GM23338 (cell line): ENCODE measurements around the gene AFM. TPM values are rescaled to one million over a fixed set of nuclear protein-coding genes. Genes with fewer than 3 reads are reported as not detected.

Source experiments
- ATAC-seq: fragments of 200-7000 bp; cut with Tn5 transposase; 3 replicates; pipeline ENCODE4 v1.9.1; 2020
- DNase-seq: peaks from one replicate; pipeline ENCODE4 v3.0.0-alpha.2; 2015; ENCODE audit warnings: low spot score
- H2AFZ ChIP-seq: fragments of 200-600 bp; sonication (generic); 2 replicates; pipeline ENCODE4 v1.8.0; 2016; ENCODE audit warnings: antibody characterized with exemption, mild to moderate bottlenecking, moderate library complexity
- H3F3A ChIP-seq: fragments of 200-600 bp; sonication (generic); replicated peaks from 2 replicates; pipeline ENCODE4 v1.8.0; 2017; ENCODE audit warnings: antibody characterized with exemption, mixed run types, low read depth
- H3K27ac ChIP-seq: fragments of 200-600 bp; sonication (generic); 2 replicates; pipeline ENCODE4 v1.6.1; 2016; ENCODE audit warnings: low read depth
- H3K27me3 ChIP-seq: fragments of 200-600 bp; sonication (generic); 2 replicates; pipeline ENCODE4 v1.8.0; 2016; ENCODE audit warnings: mild to moderate bottlenecking, mixed run types, moderate library complexity; ENCODE audit not compliant: insufficient read depth
- H3K36me3 ChIP-seq: fragments of 200-600 bp; sonication (generic); 2 replicates; pipeline ENCODE4 v1.8.0; 2016; ENCODE audit warnings: mild to moderate bottlenecking; ENCODE audit not compliant: insufficient read depth
- H3K4me1 ChIP-seq: fragments of 200-600 bp; sonication (generic); 2 replicates; pipeline ENCODE4 v1.8.0; 2016; ENCODE audit warnings: mild to moderate bottlenecking, moderate library complexity; ENCODE audit not compliant: insufficient read depth
- H3K4me2 ChIP-seq: fragments of 200-600 bp; sonication (generic); 2 replicates; pipeline ENCODE4 v1.7.1; 2017; ENCODE audit warnings: mixed run types
- H3K4me3 ChIP-seq: fragments of 200-600 bp; sonication (generic); 2 replicates; pipeline ENCODE4 v1.6.1; 2016; ENCODE audit warnings: mixed run types
- H3K79me2 ChIP-seq: fragments of 200-600 bp; sonication (generic); replicated peaks from 2 replicates; pipeline ENCODE4 v1.8.0; 2017; ENCODE audit warnings: mild to moderate bottlenecking; ENCODE audit not compliant: insufficient read depth
- H3K9me2 ChIP-seq: fragments of 200-600 bp; sonication (generic); 2 replicates; pipeline ENCODE4 v1.8.0; 2017; ENCODE audit not compliant: insufficient read depth
- H4K20me1 ChIP-seq: fragments of 200-600 bp; sonication (generic); replicated peaks from 2 replicates; pipeline ENCODE4 v1.8.0; 2017; ENCODE audit warnings: mild to moderate bottlenecking; ENCODE audit not compliant: insufficient read depth
- H3K27ac Mint-ChIP-seq: 2 replicates; pipeline ENCODE4 v1.8.0; 2020; ENCODE audit warnings: inconsistent platforms, mild to moderate bottlenecking, moderate library complexity, mixed read lengths
- H3K27me3 Mint-ChIP-seq: 3 replicates; pipeline ENCODE4 v1.8.0; 2022; ENCODE audit warnings: low read depth, mild to moderate bottlenecking, moderate library complexity, mixed read lengths, inconsistent platforms; ENCODE audit not compliant: insufficient read depth, poor library complexity
- H3K36me3 Mint-ChIP-seq: 3 replicates; pipeline ENCODE4 v1.8.0; 2021; ENCODE audit warnings: low read depth, mild to moderate bottlenecking, inconsistent platforms, moderate library complexity, mixed read lengths
- H3K4me1 Mint-ChIP-seq: 3 replicates; pipeline ENCODE4 v1.8.0; 2020; ENCODE audit warnings: mild to moderate bottlenecking, inconsistent platforms, mixed read lengths
- H3K4me3 Mint-ChIP-seq: 3 replicates; pipeline ENCODE4 v1.8.0; 2021; ENCODE audit warnings: moderate library complexity, mild to moderate bottlenecking, inconsistent platforms, mixed read lengths
- H3K9me3 Mint-ChIP-seq: 3 replicates; pipeline ENCODE4 v1.8.0; 2020; ENCODE audit warnings: moderate library complexity, mild to moderate bottlenecking, inconsistent platforms, mixed read lengths
- EZH2phosphoT487 ChIP-seq: fragments of 200-600 bp; sonication (generic); IDR thresholded peaks from one replicate; pipeline ENCODE4 v1.8.1; 2018; ENCODE audit warnings: antibody characterized with exemption; ENCODE audit not compliant: unreplicated experiment
- NANOG ChIP-seq: IDR thresholded peaks from 2 replicates; pipeline ENCODE4 v1.6.1; 2016; ENCODE audit warnings: antibody characterized with exemption, borderline replicate concordance
- POLR2AphosphoS5 ChIP-seq: IDR thresholded peaks from 2 replicates; pipeline ENCODE4 v1.6.1; 2016; ENCODE audit warnings: antibody characterized with exemption, low read depth
- ZNF331 ChIP-seq: fragments of 250-450 bp; sonication (Bioruptor Pico); IDR thresholded peaks from 2 replicates; pipeline ENCODE4 v1.5.0; 2020; ENCODE audit warnings: low read depth, mild to moderate bottlenecking, moderate library complexity
- polyA plus RNA-seq: library from polyadenylated mRNA; unstranded; fragments of >200 nt; fragmentation: Nextera tagmentation; extraction: Ambion mirVana; gene quantifications from 2 replicates; pipeline ENCODE4 v1.2.1, GENCODE V29; 2016
- total RNA-seq: library from RNA; depleted of rRNA; stranded (reverse); fragments of >200 nt; shearing (Covaris generic); gene quantifications from 2 replicates; pipeline ENCODE4 v1.2.3, GENCODE V29; 2014
- TF ChIP-seq, protein P1 (sequence below), 2 experiments: fragments of 200-600 bp in 1 of 2; sonication (generic) in 1 of 2; conservative IDR thresholded peaks; 2 replicates each; pipeline versions ENCODE4 v1.5.1 to v1.6.1; 2016 to 2017; ENCODE audit warnings: antibody characterized with exemption in 2 of 2, low read depth in 2 of 2, mild to moderate bottlenecking in 2 of 2, moderate library complexity in 1 of 2
- TF ChIP-seq, protein P2 (sequence below): fragments of 250-450 bp; sonication (Bioruptor Pico); IDR thresholded peaks from 2 replicates; pipeline ENCODE4 v1.5.0; 2020; ENCODE audit warnings: mild to moderate bottlenecking, moderate library complexity

The AFM gene
- total and polyA plus RNA-seq, 2 experiments from 2014 or later, result not detected

DNA sequence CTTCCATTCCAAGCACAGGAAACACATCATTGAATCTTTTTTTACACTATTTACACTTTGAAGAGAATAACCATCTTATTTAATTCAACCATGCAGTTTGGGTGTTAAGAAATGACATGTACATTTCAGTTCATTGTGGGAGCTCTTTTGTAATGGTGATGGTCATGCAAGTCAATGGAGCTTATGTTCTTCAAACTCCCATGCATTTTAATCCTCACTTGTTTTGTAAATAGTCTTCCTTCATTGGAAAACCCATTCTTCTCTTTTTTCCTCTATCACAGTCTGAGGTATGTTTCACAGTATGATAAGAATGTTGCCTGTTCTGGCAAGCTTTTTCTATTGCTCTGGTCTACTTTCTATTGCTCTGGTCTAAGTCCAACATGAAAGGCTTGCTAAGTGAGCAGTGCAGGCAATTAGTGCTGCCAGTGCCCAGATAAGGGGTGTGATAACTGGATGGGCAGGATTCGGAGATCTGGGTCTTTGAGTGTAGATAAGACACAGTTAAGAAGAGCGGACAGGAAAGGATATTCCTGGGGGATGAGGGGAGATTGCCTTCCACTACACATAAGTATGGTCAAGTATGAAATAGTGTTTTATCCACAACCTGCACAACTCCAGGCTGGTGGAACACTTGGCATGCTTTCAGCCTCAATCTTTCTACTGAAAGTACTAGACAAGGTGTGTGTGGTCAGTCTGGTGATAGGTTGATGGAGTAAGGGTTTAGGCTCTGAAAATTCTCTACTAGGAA is 28.4 kb upstream of the AFM start:
- no peak for TF ChIP-seq POLR2AphosphoS5
- TF ChIP-seq ZNF331 (CRISPR knock-in tag), result no peak
- TF ChIP-seq, protein P1, sequence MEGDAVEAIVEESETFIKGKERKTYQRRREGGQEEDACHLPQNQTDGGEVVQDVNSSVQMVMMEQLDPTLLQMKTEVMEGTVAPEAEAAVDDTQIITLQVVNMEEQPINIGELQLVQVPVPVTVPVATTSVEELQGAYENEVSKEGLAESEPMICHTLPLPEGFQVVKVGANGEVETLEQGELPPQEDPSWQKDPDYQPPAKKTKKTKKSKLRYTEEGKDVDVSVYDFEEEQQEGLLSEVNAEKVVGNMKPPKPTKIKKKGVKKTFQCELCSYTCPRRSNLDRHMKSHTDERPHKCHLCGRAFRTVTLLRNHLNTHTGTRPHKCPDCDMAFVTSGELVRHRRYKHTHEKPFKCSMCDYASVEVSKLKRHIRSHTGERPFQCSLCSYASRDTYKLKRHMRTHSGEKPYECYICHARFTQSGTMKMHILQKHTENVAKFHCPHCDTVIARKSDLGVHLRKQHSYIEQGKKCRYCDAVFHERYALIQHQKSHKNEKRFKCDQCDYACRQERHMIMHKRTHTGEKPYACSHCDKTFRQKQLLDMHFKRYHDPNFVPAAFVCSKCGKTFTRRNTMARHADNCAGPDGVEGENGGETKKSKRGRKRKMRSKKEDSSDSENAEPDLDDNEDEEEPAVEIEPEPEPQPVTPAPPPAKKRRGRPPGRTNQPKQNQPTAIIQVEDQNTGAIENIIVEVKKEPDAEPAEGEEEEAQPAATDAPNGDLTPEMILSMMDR (conservative IDR thresholded peaks at IDR 0.05; ENCODE audit: low read depth in 2 of 2), result no peak
- TF ChIP-seq NANOG, result peak; percentile 18; the same call in 1 of the 2 replicates
- no peak for TF ChIP-seq EZH2phosphoT487
- H3K27ac Mint-ChIP-seq, result peak overlapping the region; percentile 78
- peaks cover 3% of the 10 kb centered on the region; the same call in 1 of the 2 replicates for H3K9me2 ChIP-seq
- peaks cover 51% of the 10 kb centered on the region for H3K4me1 Mint-ChIP-seq
- H3K4me3 Mint-ChIP-seq, result peak overlapping the region; percentile 40
- peaks cover 12% of the 10 kb centered on the region for H3K36me3 Mint-ChIP-seq
- no peaks in the 10 kb centered on the region for H3K27me3 ChIP-seq
- peak overlapping the region; percentile 53; the same call in 1 of the 2 replicates for H2AFZ ChIP-seq
- peak overlapping the region; percentile 15 for H3K4me2 ChIP-seq
- H3K4me1 ChIP-seq, result peaks cover 52% of the 10 kb centered on the region
- H3K36me3 ChIP-seq, result no peaks in the 10 kb centered on the region
- H3F3A ChIP-seq, result no peaks in the 10 kb centered on the region
- ATAC-seq (peak; percentile 83), DNase-seq (peak; percentile 68)
- H3K4me3 ChIP-seq, result 0 out of 2 replicates have a peak overlapping the region, but pooled peaks have one; percentile 3
- H3K27me3 Mint-ChIP-seq, result peaks cover 9% of the 10 kb centered on the region
- H3K9me3 Mint-ChIP-seq, result peaks cover 3% of the 10 kb centered on the region; the same call in 1 of the 3 replicates
- no peaks in the 10 kb centered on the region for H3K79me2 ChIP-seq
- no peaks in the 10 kb centered on the region for H4K20me1 ChIP-seq
- peak overlapping the region; percentile 90 for H3K27ac ChIP-seq

GRCh38 chr4:73453701-73454005 is 27.9 kb upstream of the AFM start:
- Histone ChIP-seq H3K4me1 (peaks cover 52% of the 10 kb centered on the region), H3K27me3 (no peaks in the 10 kb centered on the region), H3K79me2 (no peaks in the 10 kb centered on the region), H3K27ac (peak overlapping the region; percentile 90), H3K9me2 (peaks cover 3% of the 10 kb centered on the region; the same call in 1 of the 2 replicates), H4K20me1 (no peaks in the 10 kb centered on the region), H3K36me3 (no peaks in the 10 kb centered on the region), H3K4me2 (peak overlapping the region; percentile 15), H3K4me3 (no peak overlapping the region), H2AFZ (peak overlapping the region; percentile 53; the same call in 1 of the 2 replicates), H3F3A (no peaks in the 10 kb centered on the region)
- TF ChIP-seq, protein P2, sequence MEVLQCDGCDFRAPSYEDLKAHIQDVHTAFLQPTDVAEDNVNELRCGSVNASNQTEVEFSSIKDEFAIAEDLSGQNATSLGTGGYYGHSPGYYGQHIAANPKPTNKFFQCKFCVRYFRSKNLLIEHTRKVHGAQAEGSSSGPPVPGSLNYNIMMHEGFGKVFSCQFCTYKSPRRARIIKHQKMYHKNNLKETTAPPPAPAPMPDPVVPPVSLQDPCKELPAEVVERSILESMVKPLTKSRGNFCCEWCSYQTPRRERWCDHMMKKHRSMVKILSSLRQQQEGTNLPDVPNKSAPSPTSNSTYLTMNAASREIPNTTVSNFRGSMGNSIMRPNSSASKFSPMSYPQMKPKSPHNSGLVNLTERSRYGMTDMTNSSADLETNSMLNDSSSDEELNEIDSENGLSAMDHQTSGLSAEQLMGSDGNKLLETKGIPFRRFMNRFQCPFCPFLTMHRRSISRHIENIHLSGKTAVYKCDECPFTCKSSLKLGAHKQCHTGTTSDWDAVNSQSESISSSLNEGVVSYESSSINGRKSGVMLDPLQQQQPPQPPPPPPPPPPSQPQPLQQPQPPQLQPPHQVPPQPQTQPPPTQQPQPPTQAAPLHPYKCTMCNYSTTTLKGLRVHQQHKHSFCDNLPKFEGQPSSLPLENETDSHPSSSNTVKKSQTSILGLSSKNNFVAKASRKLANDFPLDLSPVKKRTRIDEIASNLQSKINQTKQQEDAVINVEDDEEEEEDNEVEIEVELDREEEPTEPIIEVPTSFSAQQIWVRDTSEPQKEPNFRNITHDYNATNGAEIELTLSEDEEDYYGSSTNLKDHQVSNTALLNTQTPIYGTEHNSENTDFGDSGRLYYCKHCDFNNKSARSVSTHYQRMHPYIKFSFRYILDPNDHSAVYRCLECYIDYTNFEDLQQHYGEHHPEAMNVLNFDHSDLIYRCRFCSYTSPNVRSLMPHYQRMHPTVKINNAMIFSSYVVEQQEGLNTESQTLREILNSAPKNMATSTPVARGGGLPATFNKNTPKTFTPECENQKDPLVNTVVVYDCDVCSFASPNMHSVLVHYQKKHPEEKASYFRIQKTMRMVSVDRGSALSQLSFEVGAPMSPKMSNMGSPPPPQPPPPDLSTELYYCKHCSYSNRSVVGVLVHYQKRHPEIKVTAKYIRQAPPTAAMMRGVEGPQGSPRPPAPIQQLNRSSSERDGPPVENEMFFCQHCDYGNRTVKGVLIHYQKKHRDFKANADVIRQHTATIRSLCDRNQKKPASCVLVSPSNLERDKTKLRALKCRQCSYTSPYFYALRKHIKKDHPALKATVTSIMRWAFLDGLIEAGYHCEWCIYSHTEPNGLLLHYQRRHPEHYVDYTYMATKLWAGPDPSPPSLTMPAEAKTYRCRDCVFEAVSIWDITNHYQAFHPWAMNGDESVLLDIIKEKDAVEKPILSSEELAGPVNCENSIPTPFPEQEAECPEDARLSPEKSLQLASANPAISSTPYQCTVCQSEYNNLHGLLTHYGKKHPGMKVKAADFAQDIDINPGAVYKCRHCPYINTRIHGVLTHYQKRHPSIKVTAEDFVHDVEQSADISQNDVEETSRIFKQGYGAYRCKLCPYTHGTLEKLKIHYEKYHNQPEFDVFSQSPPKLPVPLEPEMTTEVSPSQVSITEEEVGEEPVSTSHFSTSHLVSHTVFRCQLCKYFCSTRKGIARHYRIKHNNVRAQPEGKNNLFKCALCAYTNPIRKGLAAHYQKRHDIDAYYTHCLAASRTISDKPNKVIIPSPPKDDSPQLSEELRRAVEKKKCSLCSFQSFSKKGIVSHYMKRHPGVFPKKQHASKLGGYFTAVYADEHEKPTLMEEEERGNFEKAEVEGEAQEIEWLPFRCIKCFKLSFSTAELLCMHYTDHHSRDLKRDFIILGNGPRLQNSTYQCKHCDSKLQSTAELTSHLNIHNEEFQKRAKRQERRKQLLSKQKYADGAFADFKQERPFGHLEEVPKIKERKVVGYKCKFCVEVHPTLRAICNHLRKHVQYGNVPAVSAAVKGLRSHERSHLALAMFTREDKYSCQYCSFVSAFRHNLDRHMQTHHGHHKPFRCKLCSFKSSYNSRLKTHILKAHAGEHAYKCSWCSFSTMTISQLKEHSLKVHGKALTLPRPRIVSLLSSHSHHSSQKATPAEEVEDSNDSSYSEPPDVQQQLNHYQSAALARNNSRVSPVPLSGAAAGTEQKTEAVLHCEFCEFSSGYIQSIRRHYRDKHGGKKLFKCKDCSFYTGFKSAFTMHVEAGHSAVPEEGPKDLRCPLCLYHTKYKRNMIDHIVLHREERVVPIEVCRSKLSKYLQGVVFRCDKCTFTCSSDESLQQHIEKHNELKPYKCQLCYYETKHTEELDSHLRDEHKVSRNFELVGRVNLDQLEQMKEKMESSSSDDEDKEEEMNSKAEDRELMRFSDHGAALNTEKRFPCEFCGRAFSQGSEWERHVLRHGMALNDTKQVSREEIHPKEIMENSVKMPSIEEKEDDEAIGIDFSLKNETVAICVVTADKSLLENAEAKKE (CRISPR knock-in tag), result no peak
- Mint-ChIP-seq H3K4me1 (peaks cover 48% of the 10 kb centered on the region), H3K27me3 (peaks cover 9% of the 10 kb centered on the region), H3K27ac (peak overlapping the region; percentile 58), H3K9me3 (peaks cover 3% of the 10 kb centered on the region; the same call in 2 of the 3 replicates), H3K36me3 (peaks cover 15% of the 10 kb centered on the region), H3K4me3 (no peak overlapping the region)
- DNase-seq (no peak), ATAC-seq (no peak)
